Endodermal cell (in vitro differentiated cells): ENCODE measurements around the gene DOCK4. TPM values are rescaled to one million over a fixed set of nuclear protein-coding genes. Genes with fewer than 3 reads are reported as not detected.

Experiments
- DNase-seq: peaks from one replicate; pipeline ENCODE4 v3.0.0-alpha.2; 2017
- H3K27ac ChIP-seq: 2 replicates; pipeline ENCODE4 v1.5.1; 2013; ENCODE audit warnings: mild to moderate bottlenecking, low read depth, low read length, moderate library complexity
- H3K27me3 ChIP-seq: 2 replicates; pipeline ENCODE4 v1.6.1; 2013; ENCODE audit warnings: mild to moderate bottlenecking, low read length, moderate library complexity; ENCODE audit not compliant: insufficient read depth, control insufficient read depth, poor library complexity, severe bottlenecking
- H3K36me3 ChIP-seq: 2 replicates; pipeline ENCODE4 v1.7.0; 2013; ENCODE audit warnings: mild to moderate bottlenecking, low read length, moderate library complexity; ENCODE audit not compliant: control insufficient read depth, insufficient read depth
- H3K4me1 ChIP-seq: one replicate; pipeline ENCODE4 v1.7.0; 2013; ENCODE audit warnings: low read length; ENCODE audit not compliant: control insufficient read depth, insufficient read depth
- H3K4me3 ChIP-seq: 2 replicates; pipeline ENCODE4 v1.5.1; 2013; ENCODE audit warnings: mild to moderate bottlenecking, low read length, moderate library complexity
- H3K9ac ChIP-seq: 2 replicates; pipeline ENCODE4 v1.6.1; 2013; ENCODE audit warnings: mild to moderate bottlenecking, low read length, moderate library complexity; ENCODE audit not compliant: poor library complexity, severe bottlenecking; ENCODE audit errors: extremely low read depth
- H3K9me3 ChIP-seq: 2 replicates; pipeline ENCODE4 v1.6.1; 2013; ENCODE audit warnings: mild to moderate bottlenecking, low read length, moderate library complexity; ENCODE audit not compliant: control insufficient read depth
- H3K27ac Mint-ChIP-seq: 2 replicates; pipeline ENCODE4 v1.8.0; 2020; ENCODE audit warnings: mixed read lengths
- H3K27me3 Mint-ChIP-seq: 2 replicates; pipeline ENCODE4 v1.8.0; 2021; ENCODE audit warnings: mild to moderate bottlenecking, mixed read lengths; ENCODE audit not compliant: insufficient read depth
- H3K36me3 Mint-ChIP-seq: 2 replicates; pipeline ENCODE4 v1.8.0; 2020; ENCODE audit warnings: low read depth, mixed read lengths
- H3K4me1 Mint-ChIP-seq: 2 replicates; pipeline ENCODE4 v1.8.0; 2020; ENCODE audit warnings: mixed read lengths
- H3K4me3 Mint-ChIP-seq: 2 replicates; pipeline ENCODE4 v1.8.0; 2020; ENCODE audit warnings: mild to moderate bottlenecking, moderate library complexity, mixed read lengths
- H3K9me3 Mint-ChIP-seq: 2 replicates; pipeline ENCODE4 v1.8.0; 2020; ENCODE audit warnings: mild to moderate bottlenecking, mixed read lengths
- CTCF ChIP-seq: fragments of 200-600 bp; sonication (generic); conservative IDR thresholded peaks from 2 replicates; pipeline ENCODE4 v1.5.0; 2021; ENCODE audit warnings: antibody characterized with exemption, mild to moderate bottlenecking
- WGBS, 2 experiments: methylation state at CpG; one replicate each; pipeline versions ENCODE4 v1.1.5 to v1.1.7; 2013; ENCODE audit warnings: missing lambda C conversion rate in 2 of 2, mixed read lengths in 1 of 2; ENCODE audit not compliant: insufficient coverage in 1 of 2, insufficient read length in 1 of 2; 5-methylcytosine and 5-hydroxymethylcytosine counted together
- total RNA-seq, 2 donors: library from RNA; stranded (reverse); fragmentation: NEBNext Ultra II Directional in 1 of 2; extraction: Animal tissue kit (Norgen Biotek cat#: 25700) in 1 of 2; gene quantifications; 2 replicates in 1 of 2; 3 replicates in 1 of 2; pipeline ENCODE4 v1.2.1, GENCODE V29; 2021

DOCK4 gene
- total RNA-seq, 2 donors from 2014 or later: 11.2 to 15.3 TPM

GRCh38 chr7:111866787-111867186, 339.4 kb downstream of the DOCK4 start:
- Histone ChIP-seq H3K9me3 (no peaks in the 10 kb centered on the region), H3K4me3 (no peak overlapping the region), H3K27me3 (no peaks in the 10 kb centered on the region), H3K9ac (no peak overlapping the region), H3K27ac (no peak overlapping the region), H3K36me3 (peaks cover 4% of the 10 kb centered on the region), H3K4me1 (no peaks in the 10 kb centered on the region)
- WGBS, 2 experiments: 88 to 94% methylated on average over 2 of the region's 2 CpGs
- TF ChIP-seq CTCF: no peak
- Mint-ChIP-seq H3K4me3 (no peak overlapping the region), H3K27me3 (no peaks in the 10 kb centered on the region), H3K27ac (no peak overlapping the region), H3K36me3 (peaks cover 6% of the 10 kb centered on the region), H3K4me1 (peaks cover 20% of the 10 kb centered on the region), H3K9me3 (no peaks in the 10 kb centered on the region)
- no peak for DNase-seq

- H3K27ac ChIP-seq: no peak overlapping the region
- H3K9me3 Mint-ChIP-seq: no peaks in the 10 kb centered on the region
- no peaks in the 10 kb centered on the region for H3K27me3 ChIP-seq
- H3K36me3 ChIP-seq: peaks cover 4% of the 10 kb centered on the region
- no peaks in the 10 kb centered on the region for H3K4me1 ChIP-seq
- no peak overlapping the region for H3K4me3 ChIP-seq
- no peak overlapping the region for H3K9ac ChIP-seq
- no peak for DNase-seq
- peaks cover 9% of the 10 kb centered on the region for H3K4me1 Mint-ChIP-seq
- H3K27ac Mint-ChIP-seq: no peak overlapping the region
- 83 to 96% methylated on average over 1 of the region's 1 CpG for WGBS, 2 experiments
- peaks cover 14% of the 10 kb centered on the region for H3K36me3 Mint-ChIP-seq
- H3K9me3 ChIP-seq: no peaks in the 10 kb centered on the region
- H3K27me3 Mint-ChIP-seq: no peaks in the 10 kb centered on the region
- no peak for TF ChIP-seq CTCF
- H3K4me3 Mint-ChIP-seq: no peak overlapping the region
Observed at GRCh38 chr7:111865430-111865829, 340.8 kb downstream of the DOCK4 start.

GRCh38 chr7:111864291-111864976, 341.8 kb downstream of the DOCK4 start:
- Mint-ChIP-seq H3K4me3 (no peak overlapping the region), H3K27me3 (no peaks in the 10 kb centered on the region), H3K4me1 (peaks cover 5% of the 10 kb centered on the region), H3K9me3 (no peaks in the 10 kb centered on the region), H3K27ac (no peak overlapping the region), H3K36me3 (peaks cover 20% of the 10 kb centered on the region)
- Histone ChIP-seq H3K4me1 (no peaks in the 10 kb centered on the region), H3K27me3 (no peaks in the 10 kb centered on the region), H3K27ac (no peak overlapping the region), H3K9ac (no peak overlapping the region), H3K4me3 (no peak overlapping the region), H3K9me3 (no peaks in the 10 kb centered on the region), H3K36me3 (peaks cover 4% of the 10 kb centered on the region)
- no peak for TF ChIP-seq CTCF
- WGBS, 2 experiments: 84 to 95% methylated on average over 3 to 8 of the region's 8 CpGs
- DNase-seq: no peak
